GM21528 (cell line): Measurements from ENCODE around the gene ZNF76.
A peak's percentile ranks its signal among the peaks of the same experiment; 100 is the strongest.

Experiments
- ATAC-seq: cut with Tn5 transposase; IDR thresholded peaks from one replicate; pipeline ENCODE4 v1.9.1; 2021; ENCODE audit warnings: mild to moderate bottlenecking, moderate library complexity; ENCODE audit not compliant: unreplicated experiment, low FRiP score

Gene ZNF76

GRCh38 chr6:35259194-35259947, at the start of gene ZNF76:
ZNF76 (plus strand) TSS chr6:35259735; CDS start chr6:35281152, 21,417 bp downstream.
- ATAC-seq = peak; percentile 86

- ATAC-seq = no peak
Measured at GRCh38 chr6:35213298-35213791, 46.2 kb upstream of the ZNF76 start.

GRCh38 chr6:35213824-35214756, 45.4 kb upstream of the ZNF76 start, which contains the start of gene SCUBE3:
SCUBE3 (plus strand) TSS chr6:35213956; CDS start chr6:35214419, 463 bp downstream.
- no peak for ATAC-seq

- ATAC-seq = no peak
Measured at GRCh38 chr6:35214869-35215664, 44.5 kb upstream of the ZNF76 start.

GRCh38 chr6:35215665-35216411, 43.7 kb upstream of the ZNF76 start:
- ATAC-seq = no peak

- no peak for ATAC-seq
Measured at GRCh38 chr6:35216412-35216732, 43.2 kb upstream of the ZNF76 start.

GRCh38 chr6:35216851-35217811, 42.4 kb upstream of the ZNF76 start:
- ATAC-seq = no peak

- no peak for ATAC-seq
Measured at GRCh38 chr6:35218021-35218420, 41.5 kb upstream of the ZNF76 start.

- no peak for ATAC-seq
Measured at GRCh38 chr6:35218456-35218855, 41.1 kb upstream of the ZNF76 start.

GRCh38 chr6:35219683-35220326, 39.7 kb upstream of the ZNF76 start:
- ATAC-seq = no peak

- ATAC-seq = no peak
Measured at GRCh38 chr6:35220711-35221110, 38.8 kb upstream of the ZNF76 start.

- no peak for ATAC-seq
Measured at GRCh38 chr6:35223396-35223795, 36.1 kb upstream of the ZNF76 start.

- ATAC-seq = no peak
Measured at GRCh38 chr6:35224720-35225119, 34.8 kb upstream of the ZNF76 start.

- no peak for ATAC-seq
Measured at GRCh38 chr6:35228481-35228880, 31.1 kb upstream of the ZNF76 start.

- ATAC-seq = no peak
Measured at GRCh38 chr6:35229304-35229703, 30.2 kb upstream of the ZNF76 start.

- no peak for ATAC-seq
Measured at GRCh38 chr6:35230498-35230897, 29.0 kb upstream of the ZNF76 start.

- ATAC-seq = no peak
Measured at GRCh38 chr6:35230950-35231349, 28.6 kb upstream of the ZNF76 start.

GRCh38 chr6:35231563-35231962, 28.0 kb upstream of the ZNF76 start:
- no peak for ATAC-seq
